Measurements from ENCODE around the gene CCDC149.

DNA sequence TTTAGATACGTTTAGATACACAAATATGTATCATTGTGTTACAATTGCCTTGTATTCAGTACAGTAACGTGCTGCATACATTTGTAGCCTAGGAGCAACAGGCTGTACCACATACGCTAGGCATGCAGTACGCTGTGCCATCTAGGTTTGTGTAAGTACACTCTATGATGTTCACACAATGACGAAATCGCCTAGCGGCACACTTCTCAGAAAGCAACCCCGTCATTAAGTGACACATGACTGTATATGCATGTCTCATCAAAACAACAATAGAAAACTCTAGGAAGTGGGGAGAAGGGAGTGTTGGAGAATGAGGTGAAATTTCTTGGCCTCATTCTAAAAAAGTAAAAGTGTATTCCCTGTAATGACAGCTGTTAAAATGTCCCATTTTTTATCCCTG, 32.7 kb downstream of the CCDC149 start:
- TF ChIP-seq, protein P1, sequence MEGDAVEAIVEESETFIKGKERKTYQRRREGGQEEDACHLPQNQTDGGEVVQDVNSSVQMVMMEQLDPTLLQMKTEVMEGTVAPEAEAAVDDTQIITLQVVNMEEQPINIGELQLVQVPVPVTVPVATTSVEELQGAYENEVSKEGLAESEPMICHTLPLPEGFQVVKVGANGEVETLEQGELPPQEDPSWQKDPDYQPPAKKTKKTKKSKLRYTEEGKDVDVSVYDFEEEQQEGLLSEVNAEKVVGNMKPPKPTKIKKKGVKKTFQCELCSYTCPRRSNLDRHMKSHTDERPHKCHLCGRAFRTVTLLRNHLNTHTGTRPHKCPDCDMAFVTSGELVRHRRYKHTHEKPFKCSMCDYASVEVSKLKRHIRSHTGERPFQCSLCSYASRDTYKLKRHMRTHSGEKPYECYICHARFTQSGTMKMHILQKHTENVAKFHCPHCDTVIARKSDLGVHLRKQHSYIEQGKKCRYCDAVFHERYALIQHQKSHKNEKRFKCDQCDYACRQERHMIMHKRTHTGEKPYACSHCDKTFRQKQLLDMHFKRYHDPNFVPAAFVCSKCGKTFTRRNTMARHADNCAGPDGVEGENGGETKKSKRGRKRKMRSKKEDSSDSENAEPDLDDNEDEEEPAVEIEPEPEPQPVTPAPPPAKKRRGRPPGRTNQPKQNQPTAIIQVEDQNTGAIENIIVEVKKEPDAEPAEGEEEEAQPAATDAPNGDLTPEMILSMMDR (IDR thresholded peaks at IDR 0.05; ENCODE audit: low read depth, low read length) = no peak
- no peak for TF ChIP-seq EZH2phosphoT487 (IDR thresholded peaks at IDR 0.05; ENCODE audit: low read depth)
